GM08714 (cell line): Measurements from ENCODE around the gene MYH9.
"Not testable (repeated sequence)": the region's sequence is repeated elsewhere in the genome, so short reads cannot be mapped to it uniquely, and the experiment has no call there.

Experiments
- H3K4me3 ChIP-seq: fragments of 200-500 bp; sonication (Bioruptor generic); 2 replicates; pipeline ENCODE4 v1.5.1; 2014; ENCODE audit warnings: mild to moderate bottlenecking, low read length, inconsistent platforms
- ZNF274 ChIP-seq: IDR thresholded peaks from 2 replicates; pipeline ENCODE4 v1.6.1; 2012; ENCODE audit warnings: mild to moderate bottlenecking, low read depth, low read length

Gene MYH9

DNA sequence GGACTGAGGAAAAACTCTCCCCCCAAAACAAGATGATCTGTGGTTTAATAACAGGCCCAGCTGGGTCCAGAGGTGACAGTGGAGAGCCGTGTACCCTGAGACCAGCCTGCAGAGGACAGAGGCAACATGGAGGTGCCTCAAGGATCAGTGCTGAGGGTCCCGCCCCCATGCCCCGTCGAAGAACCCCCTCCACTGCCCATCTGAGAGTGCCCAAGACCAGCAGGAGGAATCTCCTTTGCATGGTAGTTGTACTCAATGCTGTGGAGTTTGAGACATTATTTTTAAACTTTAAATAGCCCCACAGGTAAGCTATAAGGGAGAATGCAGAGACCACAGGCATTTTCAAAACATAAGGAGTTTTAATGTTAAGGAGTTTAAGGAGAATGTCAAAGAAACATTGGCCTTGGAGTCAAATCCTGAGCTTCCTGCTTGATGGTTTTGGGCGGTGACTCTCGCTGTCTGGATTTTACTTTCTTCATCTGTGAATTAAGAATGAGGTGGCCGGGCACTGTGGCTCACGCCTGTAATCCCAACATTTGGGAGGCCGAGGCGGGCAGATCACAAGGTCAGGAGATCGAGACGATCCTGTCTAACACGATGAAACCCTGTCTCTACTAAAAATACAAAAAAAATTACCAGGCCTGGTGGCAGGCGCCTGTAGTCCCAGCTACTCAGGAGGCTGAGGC lies 128.0 kb downstream of the MYH9 start:
- H3K4me3 ChIP-seq, result no peak overlapping the region
- TF ChIP-seq ZNF274, result no peak

DNA sequence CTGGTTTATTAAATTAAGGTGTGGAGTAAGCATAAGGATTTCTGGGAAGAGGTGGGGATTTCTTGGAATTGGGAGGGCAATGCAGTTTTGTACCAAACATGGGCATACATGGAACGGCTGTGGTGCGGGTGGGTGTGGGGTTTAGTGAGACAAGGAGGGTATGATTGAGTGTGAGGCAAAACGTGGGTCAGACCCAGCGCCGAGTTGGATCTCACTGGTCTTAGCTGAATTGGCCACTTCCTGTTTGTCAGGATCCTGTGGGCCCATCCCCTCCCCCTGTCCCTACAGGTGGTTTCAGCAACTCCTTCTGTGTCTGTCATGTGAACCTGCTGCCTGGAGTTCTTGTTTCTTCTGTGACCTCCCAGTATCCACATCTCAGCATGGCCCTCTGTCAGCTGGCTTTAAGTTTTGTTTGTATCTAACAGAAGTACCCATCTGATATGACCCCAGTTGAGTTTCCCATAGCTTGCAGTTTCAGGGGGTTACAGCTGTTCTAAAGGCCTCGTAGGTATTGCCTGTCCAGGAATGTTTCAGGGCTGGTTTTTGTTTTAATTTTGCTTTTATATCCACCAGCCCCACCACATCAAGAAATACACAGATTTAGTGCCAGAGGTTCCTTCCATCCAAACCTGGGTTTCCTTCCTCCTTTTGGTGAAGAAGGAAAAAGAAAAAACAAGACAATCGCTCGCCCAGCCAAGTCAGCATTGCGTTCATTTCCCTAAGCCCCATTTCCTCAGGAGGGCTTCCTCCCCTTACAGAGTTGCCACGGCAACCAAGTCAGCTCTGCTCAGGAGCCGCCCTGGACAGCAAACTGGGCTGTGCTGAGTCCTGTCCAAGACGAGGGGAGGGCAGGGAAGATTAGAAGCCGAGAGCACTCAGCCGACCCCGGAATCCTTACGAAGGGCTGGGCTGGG lies 128.8 kb downstream of the MYH9 start:
- TF ChIP-seq ZNF274, result no peak
- no peak overlapping the region; the same call in 1 of the 2 replicates for H3K4me3 ChIP-seq

DNA sequence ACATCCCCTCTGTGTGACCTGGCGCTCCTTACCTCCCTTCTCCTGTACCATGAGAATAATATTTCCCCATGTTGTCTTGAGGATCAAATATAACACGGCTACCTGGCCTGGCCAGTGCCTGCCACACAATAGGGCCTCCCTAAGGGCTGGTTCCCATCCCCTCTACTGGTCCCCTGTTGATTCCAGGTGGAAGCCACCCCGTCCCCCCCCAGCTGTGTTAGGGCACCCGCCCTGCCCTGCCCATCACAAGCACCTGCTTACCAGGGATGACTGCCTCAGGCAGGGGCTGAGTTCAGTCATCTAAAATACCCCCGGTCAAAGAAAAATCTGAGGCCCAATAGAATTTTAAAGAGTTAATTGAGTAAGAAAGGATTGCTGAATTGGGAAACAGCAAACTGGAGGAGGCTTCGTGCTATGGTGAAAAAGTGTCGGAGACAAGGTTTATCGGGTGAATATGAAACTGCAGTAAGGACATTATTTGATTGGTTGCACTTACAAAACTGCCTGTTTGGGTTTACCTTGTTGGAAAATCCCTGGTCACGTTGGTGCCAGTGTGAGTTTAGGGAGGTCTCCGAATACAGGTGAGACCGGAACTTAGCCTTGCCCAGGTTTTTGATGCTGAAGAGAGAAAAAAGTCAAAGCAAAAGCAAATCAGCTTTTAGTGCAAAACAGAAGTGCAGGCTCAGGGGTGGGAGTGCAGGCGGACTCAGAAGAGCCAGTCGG lies 129.7 kb downstream of the MYH9 start:
- H3K4me3 ChIP-seq, result no peak overlapping the region
- no peak for TF ChIP-seq ZNF274

DNA sequence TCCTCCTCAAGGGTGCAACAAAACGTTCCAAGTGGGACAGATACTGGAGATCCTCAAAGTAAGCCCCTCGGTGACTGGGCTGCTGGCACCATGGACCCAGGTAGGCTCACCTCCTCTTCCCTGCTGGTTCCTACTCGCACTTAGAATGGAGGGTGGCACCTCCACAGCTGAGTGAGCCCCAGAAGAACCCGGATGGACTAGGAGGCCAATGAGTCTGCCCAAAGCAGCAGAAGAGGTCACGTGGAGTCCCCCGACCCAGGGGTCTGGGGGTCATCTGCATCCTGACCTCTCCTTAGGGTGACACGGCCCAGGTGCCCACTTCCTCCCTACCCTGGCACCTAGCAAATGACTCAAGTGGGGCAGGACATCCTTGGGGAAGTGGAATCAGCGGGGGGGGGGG lies 130.5 kb downstream of the MYH9 start:
- TF ChIP-seq ZNF274, result no peak
- no peak overlapping the region for H3K4me3 ChIP-seq

DNA sequence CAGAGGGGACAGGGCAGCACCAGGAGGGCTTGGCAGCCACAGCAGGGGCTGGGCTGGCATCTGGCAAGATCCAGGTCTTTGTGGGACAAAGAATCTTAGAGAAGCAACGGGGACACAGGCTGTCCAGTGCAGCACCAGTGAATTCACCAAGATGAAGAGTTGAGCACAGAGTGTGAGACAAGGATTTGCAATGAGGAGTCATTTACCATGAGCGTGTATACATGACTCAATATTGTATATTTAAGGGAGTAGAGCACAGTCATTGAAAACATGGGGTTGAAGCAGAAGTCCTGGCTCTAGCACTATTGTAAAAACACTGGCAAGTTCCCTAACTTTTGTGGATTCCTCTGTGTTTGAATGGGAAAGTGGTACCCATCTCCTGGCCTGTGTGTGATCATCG lies 131.3 kb downstream of the MYH9 start:
- TF ChIP-seq ZNF274, result no peak
- no peak overlapping the region for H3K4me3 ChIP-seq

DNA sequence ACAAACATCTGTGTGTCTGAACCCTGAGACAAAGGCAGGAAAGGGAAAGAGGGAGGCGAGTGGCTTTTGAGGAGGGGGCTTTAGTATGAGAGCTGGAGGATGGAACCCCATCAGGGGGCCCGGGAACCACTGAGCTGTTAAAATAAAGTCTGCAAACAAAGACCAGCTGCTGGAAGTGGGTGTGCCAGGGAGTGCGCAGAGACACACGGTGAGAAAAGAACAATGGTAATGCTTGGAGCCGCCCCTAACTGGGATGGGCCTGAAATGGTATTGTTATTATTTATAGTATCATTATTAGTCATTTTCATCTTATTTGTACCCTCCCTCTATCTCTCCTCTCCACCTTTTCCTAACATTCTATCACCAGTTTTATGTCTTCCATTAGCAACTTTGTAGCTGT lies 132.2 kb downstream of the MYH9 start:
- H3K4me3 ChIP-seq, result not testable (repeated sequence)

DNA sequence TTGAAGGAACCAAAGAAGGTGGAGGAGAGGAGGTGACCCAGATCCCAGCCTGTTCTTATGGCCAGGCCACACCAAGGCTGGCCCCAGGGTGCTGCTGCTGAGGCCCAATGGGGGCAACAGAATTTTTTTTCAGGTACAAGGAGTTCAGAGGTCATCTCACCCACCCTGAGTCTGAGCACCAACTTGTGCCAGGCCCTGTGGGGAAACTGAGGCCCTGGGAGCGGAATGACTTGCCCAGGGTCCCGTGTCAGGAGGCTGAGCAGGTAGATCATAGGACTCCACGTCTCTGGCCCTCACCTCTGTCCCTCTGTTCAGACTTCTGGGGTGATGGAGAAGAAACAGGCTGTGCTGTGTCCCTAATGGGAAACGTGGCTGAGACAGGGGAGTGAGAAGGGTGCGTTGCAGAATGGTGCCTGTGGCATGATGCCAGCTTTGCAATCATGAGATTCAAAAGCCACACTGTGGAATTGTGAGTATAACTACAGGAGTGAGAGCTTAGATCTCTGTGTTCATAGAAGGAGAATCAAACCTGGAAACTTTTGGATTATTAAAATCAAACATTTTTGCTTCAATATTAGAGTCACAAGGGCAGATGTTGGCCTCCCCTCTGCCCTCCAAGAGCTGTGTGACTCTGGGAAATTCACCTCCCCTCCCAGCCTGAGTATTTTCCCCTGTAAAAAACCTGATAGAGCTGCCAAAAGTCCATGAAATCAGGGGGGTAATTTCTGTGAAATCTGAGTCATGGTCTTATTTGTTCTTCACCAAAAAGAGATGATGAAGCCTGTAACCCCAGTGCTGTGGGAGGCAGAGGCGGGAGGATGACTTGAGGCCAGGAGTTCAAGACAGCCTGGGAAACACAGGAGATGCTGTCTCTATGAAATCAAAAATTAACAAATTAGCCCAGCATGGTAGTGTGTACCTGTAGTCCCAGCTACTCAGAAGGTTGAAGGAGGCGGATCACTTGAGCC lies 134.0 kb downstream of the MYH9 start:
- H3K4me3 ChIP-seq, result peak overlapping the region; percentile 79; the same call in 1 of the 2 replicates
- no peak for TF ChIP-seq ZNF274

DNA sequence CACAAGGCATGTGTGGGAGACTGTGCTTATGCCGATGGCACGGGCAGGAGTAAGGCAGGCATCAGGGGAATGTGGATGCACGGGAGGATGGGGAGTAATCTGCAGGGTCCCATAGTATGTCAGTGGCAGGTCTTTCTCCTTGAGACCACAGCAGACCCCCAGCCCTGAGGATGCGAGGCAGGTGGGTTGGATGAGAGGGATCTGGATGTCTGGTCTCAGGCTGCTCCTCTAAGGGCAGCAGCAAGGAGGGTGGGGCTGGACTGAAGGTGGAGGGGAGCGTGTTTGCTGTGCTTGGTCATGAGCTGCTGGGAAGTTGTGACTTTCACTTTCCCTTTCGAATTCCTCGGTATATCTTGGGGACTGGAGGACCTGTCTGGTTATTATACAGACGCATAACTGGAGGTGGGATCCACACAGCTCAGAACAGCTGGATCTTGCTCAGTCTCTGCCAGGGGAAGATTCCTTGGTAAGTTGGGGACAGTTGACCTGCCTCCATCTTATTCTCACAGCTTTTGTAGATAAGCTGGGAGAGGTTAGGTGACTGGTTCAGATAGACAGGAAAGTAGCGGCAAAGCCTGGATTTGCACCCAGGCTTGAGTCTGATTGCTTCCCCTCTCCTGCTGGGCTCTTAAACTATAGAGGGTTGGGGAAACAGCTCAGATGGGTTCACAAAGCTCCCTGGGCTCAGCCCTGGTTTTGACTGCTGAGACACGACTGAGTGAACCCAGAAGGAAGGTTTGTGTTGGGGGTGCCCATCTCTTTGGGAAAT lies 134.8 kb downstream of the MYH9 start, which contains the start of gene APOL1:
APOL1 (plus strand) TSS at position 380 of the 769 bp plus-strand sequence. CDS start 1,823 bp downstream, outside the sequence.
- TF ChIP-seq ZNF274, result no peak
- peak within 1 kb of the TSS; percentile 79 for H3K4me3 ChIP-seq

DNA sequence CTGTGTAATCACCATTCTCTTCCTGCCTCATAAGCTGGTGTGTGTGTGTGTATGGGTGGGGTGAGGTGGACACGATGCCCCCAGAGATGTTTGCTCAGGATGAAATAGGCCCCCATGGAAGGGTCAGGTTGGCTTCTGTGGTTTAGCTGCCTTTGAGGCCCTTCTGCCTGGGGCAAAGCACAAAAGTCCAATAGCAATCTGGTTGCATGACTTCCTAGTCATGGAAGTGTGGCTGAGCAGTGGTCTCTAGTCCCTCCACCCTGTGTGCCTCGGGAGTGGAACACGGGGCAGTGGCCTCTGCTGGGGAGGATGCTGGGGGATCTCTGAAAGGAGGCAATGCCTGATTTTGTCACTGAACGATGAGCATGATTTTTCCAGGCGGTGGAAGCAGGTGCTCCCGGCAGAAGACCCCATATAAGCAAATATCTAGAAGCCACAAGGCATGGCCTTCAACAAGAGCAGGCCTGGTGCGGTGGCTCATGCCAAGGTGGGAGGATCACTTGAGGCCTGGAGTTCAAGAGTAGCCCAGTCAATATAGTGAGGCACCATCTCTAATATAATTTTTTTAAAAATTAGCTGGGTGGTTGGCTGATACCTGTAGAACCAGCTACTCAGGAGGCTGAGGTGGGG lies 135.7 kb downstream of the MYH9 start:
- H3K4me3 ChIP-seq, result not testable (repeated sequence)

DNA sequence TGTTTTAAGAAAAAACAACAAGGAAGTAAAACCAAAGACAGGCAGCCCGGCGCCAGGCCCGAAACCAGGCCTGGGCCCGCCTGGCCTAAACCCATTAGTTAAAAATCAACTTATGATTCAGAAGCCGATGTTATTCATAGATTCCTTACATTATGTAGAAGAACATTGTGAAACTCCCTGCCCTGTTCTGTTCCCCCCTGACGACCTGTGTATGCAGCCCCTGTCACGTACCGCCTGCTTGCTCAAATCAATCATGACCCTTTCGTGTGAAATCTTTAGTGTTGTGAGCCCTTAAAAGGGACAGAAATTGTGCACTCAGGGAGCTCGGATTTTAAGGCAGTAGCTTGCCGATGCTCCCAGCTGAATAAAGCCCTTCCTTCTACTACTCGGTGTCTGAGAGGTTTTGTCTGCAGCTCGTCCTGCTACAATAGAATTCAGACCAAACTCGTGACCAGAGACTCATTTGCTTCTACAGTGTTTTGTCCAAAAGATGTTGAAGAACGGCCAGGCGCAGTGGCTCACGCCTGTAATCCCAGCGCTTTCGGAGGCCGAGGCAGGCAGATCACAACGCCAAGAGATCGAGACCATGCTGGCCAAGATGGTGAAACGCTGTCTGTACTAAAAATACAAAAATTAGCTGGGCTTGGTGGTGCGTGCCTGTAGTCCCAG lies 137.3 kb downstream of the MYH9 start:
- not testable (repeated sequence) for H3K4me3 ChIP-seq

DNA sequence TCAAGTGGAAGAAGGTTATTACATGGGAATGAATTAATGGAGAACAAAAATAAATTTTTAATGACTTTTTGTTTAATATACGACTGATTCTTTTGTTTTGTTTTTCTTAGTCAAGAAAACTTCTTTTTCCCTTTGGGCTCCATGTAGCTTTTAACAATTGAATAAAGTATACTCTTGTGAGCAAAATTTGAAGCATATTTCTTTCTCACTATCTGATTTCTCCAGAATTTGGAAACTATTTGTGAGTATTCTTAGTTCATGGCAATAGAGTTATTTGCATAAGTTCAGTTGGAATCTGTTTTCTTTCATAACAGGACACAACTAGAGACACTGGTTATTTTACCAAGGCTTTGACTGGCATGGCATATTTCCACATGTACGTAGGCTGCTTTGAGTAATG lies 138.6 kb downstream of the MYH9 start:
- no peak for TF ChIP-seq ZNF274
- H3K4me3 ChIP-seq, result no peak overlapping the region

DNA sequence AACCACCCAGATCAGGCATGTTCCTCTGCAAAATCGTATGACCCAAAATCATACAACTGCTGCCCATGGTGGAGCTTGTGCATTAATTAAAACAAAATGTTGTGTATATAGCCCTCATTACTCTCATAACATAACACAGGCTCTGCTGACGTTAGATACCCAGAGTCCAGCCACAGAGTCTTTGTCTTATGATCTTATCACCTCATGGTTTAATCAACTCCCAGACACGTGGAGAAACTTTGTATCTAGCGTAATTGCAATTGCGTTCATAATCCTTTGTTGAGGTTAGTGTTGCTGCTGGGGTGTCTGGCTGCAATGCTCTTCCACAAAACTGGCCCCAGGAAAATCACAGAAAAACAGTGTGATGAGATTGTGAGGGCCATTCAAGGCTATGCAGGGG lies 139.8 kb downstream of the MYH9 start:
- TF ChIP-seq ZNF274, result no peak
- H3K4me3 ChIP-seq, result no peak overlapping the region
